ENCODE results near the gene SLC2A5. TPM values are rescaled to one million over a fixed set of nuclear protein-coding genes. Genes with fewer than 3 reads are reported as not detected.

Gene SLC2A5
- total RNA-seq, 1 donor from 2014 or later: 0.26 TPM

- H3K4me3 ChIP-seq (ENCODE audit: low read depth, low read length): no peak overlapping the region
- DNase-seq (ENCODE audit: low read depth): peak; percentile 76
- H3K36me3 ChIP-seq (ENCODE audit: control insufficient read depth, insufficient read depth, low read length): no peaks in the 10 kb centered on the region
- FAIRE-seq: no peak
- H3K27me3 ChIP-seq (ENCODE audit: control insufficient read depth, insufficient read depth, low read length): no peaks in the 10 kb centered on the region
- TF ChIP-seq CTCF (IDR thresholded peaks at IDR 0.05; ENCODE audit: insufficient read depth, low read length, severe bottlenecking): no peak
Measured at GRCh38 chr1:9080705-9081291, 11.4 kb upstream of the SLC2A5 start.

- Histone ChIP-seq H3K4me3 (ENCODE audit: low read depth, low read length) (no peak overlapping the region), H3K36me3 (ENCODE audit: control insufficient read depth, insufficient read depth, low read length) (no peaks in the 10 kb centered on the region), H3K27me3 (ENCODE audit: control insufficient read depth, insufficient read depth, low read length) (no peaks in the 10 kb centered on the region)
- TF ChIP-seq CTCF (IDR thresholded peaks at IDR 0.05; ENCODE audit: insufficient read depth, low read length, severe bottlenecking): no peak
- no peak for DNase-seq (ENCODE audit: low read depth)
- FAIRE-seq: no peak
Measured at GRCh38 chr1:9079988-9080704, 10.7 kb upstream of the SLC2A5 start.

GRCh38 chr1:9078752-9079500 is 9.5 kb upstream of the SLC2A5 start:
- FAIRE-seq: no peak
- no peak for TF ChIP-seq CTCF (IDR thresholded peaks at IDR 0.05; ENCODE audit: insufficient read depth, low read length, severe bottlenecking)

GRCh38 chr1:9078015-9078751 is 8.7 kb upstream of the SLC2A5 start:
- H3K36me3 ChIP-seq (ENCODE audit: control insufficient read depth, insufficient read depth, low read length): no peaks in the 10 kb centered on the region
- FAIRE-seq (no peak), DNase-seq (ENCODE audit: low read depth) (peak; percentile 36)
- no peaks in the 10 kb centered on the region for H3K27me3 ChIP-seq (ENCODE audit: control insufficient read depth, insufficient read depth, low read length)
- TF ChIP-seq CTCF (IDR thresholded peaks at IDR 0.05; ENCODE audit: insufficient read depth, low read length, severe bottlenecking): no peak
- no peak overlapping the region for H3K4me3 ChIP-seq (ENCODE audit: low read depth, low read length)

More at GRCh38 chr1:9078752-9079500, 9.5 kb upstream of the SLC2A5 start:
- Histone ChIP-seq H3K27me3 (ENCODE audit: control insufficient read depth, insufficient read depth, low read length) (no peaks in the 10 kb centered on the region), H3K36me3 (ENCODE audit: control insufficient read depth, insufficient read depth, low read length) (no peaks in the 10 kb centered on the region), H3K4me3 (ENCODE audit: low read depth, low read length) (no peak overlapping the region)
- no peak for DNase-seq (ENCODE audit: low read depth)

GRCh38 chr1:9075022-9075421 is 5.6 kb upstream of the SLC2A5 start:
- DNase-seq (ENCODE audit: low read depth): peak; percentile 44
- no peak for TF ChIP-seq CTCF (IDR thresholded peaks at IDR 0.05; ENCODE audit: insufficient read depth, low read length, severe bottlenecking)
- no peaks in the 10 kb centered on the region for H3K27me3 ChIP-seq (ENCODE audit: control insufficient read depth, insufficient read depth, low read length)
- H3K4me3 ChIP-seq (ENCODE audit: low read depth, low read length): no peak overlapping the region
- FAIRE-seq: no peak
- no peaks in the 10 kb centered on the region for H3K36me3 ChIP-seq (ENCODE audit: control insufficient read depth, insufficient read depth, low read length)
